ENCODE results near the gene GSTK1.
A peak's percentile ranks its signal among the peaks of the same experiment; 100 is the strongest.
"Not testable (repeated sequence)": the region's sequence is repeated elsewhere in the genome, so short reads cannot be mapped to it uniquely, and the experiment has no call there.

The GSTK1 gene

GRCh38 chr7:143238289-143238980 lies 24.8 kb upstream of the GSTK1 start:
- no peak for DNase-seq (ENCODE audit: low read depth in 2 of 3, low spot score in 1 of 3)

GRCh38 chr7:143239813-143240212 lies 23.4 kb upstream of the GSTK1 start:
- DNase-seq (ENCODE audit: low read depth in 2 of 3, low spot score in 1 of 3), result no peak

- DNase-seq (ENCODE audit: low read depth in 2 of 3, low spot score in 1 of 3), result peak; percentile 42 to 63 (median 50)
Measured at GRCh38 chr7:143240291-143241168, 22.7 kb upstream of the GSTK1 start.

GRCh38 chr7:143242306-143242705 lies 20.9 kb upstream of the GSTK1 start:
- DNase-seq (ENCODE audit: low read depth in 2 of 3, low spot score in 1 of 3), result no peak

- DNase-seq (ENCODE audit: low read depth in 2 of 3, low spot score in 1 of 3), result no peak
Measured at GRCh38 chr7:143243111-143243510, 20.1 kb upstream of the GSTK1 start.

- DNase-seq (ENCODE audit: low read depth in 2 of 3, low spot score in 1 of 3), result no peak
Measured at GRCh38 chr7:143243614-143244013, 19.6 kb upstream of the GSTK1 start.

- no peak for DNase-seq (ENCODE audit: low read depth in 2 of 3, low spot score in 1 of 3)
Measured at GRCh38 chr7:143244321-143244720, 18.9 kb upstream of the GSTK1 start.

GRCh38 chr7:143245123-143245522 lies 18.1 kb upstream of the GSTK1 start:
- no peak for DNase-seq (ENCODE audit: low read depth in 2 of 3, low spot score in 1 of 3)

- DNase-seq (ENCODE audit: low read depth in 2 of 3, low spot score in 1 of 3), result no peak
Measured at GRCh38 chr7:143247372-143247771, 15.9 kb upstream of the GSTK1 start.

- DNase-seq (ENCODE audit: low read depth in 2 of 3, low spot score in 1 of 3), result no peak
Measured at GRCh38 chr7:143248761-143249354, 14.4 kb upstream of the GSTK1 start.

- no peak for DNase-seq (ENCODE audit: low read depth in 2 of 3, low spot score in 1 of 3)
Measured at GRCh38 chr7:143250199-143250598, 13.0 kb upstream of the GSTK1 start.

- no peak for DNase-seq (ENCODE audit: low read depth in 2 of 3, low spot score in 1 of 3)
Measured at GRCh38 chr7:143250822-143251221, 12.4 kb upstream of the GSTK1 start.

GRCh38 chr7:143252006-143252405 lies 11.2 kb upstream of the GSTK1 start:
- no peak for DNase-seq (ENCODE audit: low read depth in 2 of 3, low spot score in 1 of 3)

- no peak for DNase-seq (ENCODE audit: low read depth in 2 of 3, low spot score in 1 of 3)
Measured at GRCh38 chr7:143255564-143255963, 7.7 kb upstream of the GSTK1 start.

GRCh38 chr7:143256325-143256724 lies 6.9 kb upstream of the GSTK1 start:
- no peak for DNase-seq (ENCODE audit: low read depth in 2 of 3, low spot score in 1 of 3)

- no peak for DNase-seq (ENCODE audit: low read depth in 2 of 3, low spot score in 1 of 3)
Measured at GRCh38 chr7:143256932-143257331, 6.3 kb upstream of the GSTK1 start.

- DNase-seq (ENCODE audit: low read depth in 2 of 3, low spot score in 1 of 3), result no peak
Measured at GRCh38 chr7:143257501-143257900, 5.7 kb upstream of the GSTK1 start.

GRCh38 chr7:143258831-143259230 lies 4.4 kb upstream of the GSTK1 start:
- no peak for DNase-seq (ENCODE audit: low read depth in 2 of 3, low spot score in 1 of 3)

GRCh38 chr7:143259765-143260164 lies 3.5 kb upstream of the GSTK1 start:
- no peak for DNase-seq (ENCODE audit: low read depth in 2 of 3, low spot score in 1 of 3)

- DNase-seq (ENCODE audit: low read depth in 2 of 3, low spot score in 1 of 3), result no peak
Measured at GRCh38 chr7:143261901-143262300, 1.3 kb upstream of the GSTK1 start.

- DNase-seq (ENCODE audit: low read depth in 2 of 3, low spot score in 1 of 3), result not testable (repeated sequence)
Measured at GRCh38 chr7:143264196-143264568, 941 bp downstream of the GSTK1 start.

GRCh38 chr7:143265017-143265693 lies 1.9 kb downstream of the GSTK1 start:
- DNase-seq (ENCODE audit: low read depth in 2 of 3, low spot score in 1 of 3), result no peak

Measured in stimulated activated CD4-positive, alpha-beta T cell treated with anti-CD3 and anti-CD28 coated beads, Interleukin-12 subunit alpha, Interleukin-12 subunit beta, amount 100 ng/mL, for 48 hours (primary cell).